CD4-positive, alpha-beta T cell (primary cell): Measurements from ENCODE around the gene C6orf58. TPM values are rescaled to one million over a fixed set of nuclear protein-coding genes. Genes with fewer than 3 reads are reported as not detected.

ENCODE experiments used
- ATAC-seq: fragments of 200-7000 bp; cut with Tn5 transposase; one replicate; pipeline ENCODE4 v1.10.0; 2022; ENCODE audit warnings: mild to moderate bottlenecking; ENCODE audit not compliant: poor library complexity
- CTCF ChIA-PET: fragments of 350-600 bp; sonication (Branson Sonifier 250); formaldehyde crosslinking; loops from one replicate; lab custom pipeline; 2021; ENCODE audit warnings: antibody characterized with exemption, inconsistent platforms; lab: Charles Lee
- POLR2A ChIA-PET: fragments of 350-600 bp; sonication (Branson Sonifier 250); formaldehyde crosslinking; loops from one replicate; lab custom pipeline; 2021; ENCODE audit warnings: antibody characterized with exemption, inconsistent platforms; lab: Charles Lee
- DNase-seq, 14 experiments: peaks; one replicate each; pipeline ENCODE4 v3.0.0-alpha.2; 2013 to 2020; ENCODE audit warnings: mixed read lengths in 2 of 14
- H3K27ac ChIP-seq, 2 donors: one replicate each; pipeline versions ENCODE4 v1.5.1 to v1.7.0; 2013; ENCODE audit warnings: low read length in 2 of 2, low read depth in 1 of 2, mild to moderate bottlenecking in 1 of 2
- H3K27me3 ChIP-seq, 2 experiments: 1 replicate in 1 of 2; 2 replicates in 1 of 2; pipeline versions ENCODE4 v1.6.1 to v1.7.0; 2013; ENCODE audit warnings: low read length in 2 of 2, control low read depth in 1 of 2, mild to moderate bottlenecking in 1 of 2, moderate library complexity in 1 of 2; ENCODE audit not compliant: insufficient read depth in 2 of 2, control insufficient read depth in 1 of 2
- H3K36me3 ChIP-seq: one replicate; pipeline ENCODE4 v1.6.1; 2013; ENCODE audit warnings: low read length, control low read depth; ENCODE audit not compliant: insufficient read depth
- H3K4me1 ChIP-seq: one replicate; pipeline ENCODE4 v1.6.1; 2013; ENCODE audit warnings: low read length, control low read depth; ENCODE audit not compliant: insufficient read depth
- H3K4me3 ChIP-seq: one replicate; pipeline ENCODE4 v1.5.1; 2013; ENCODE audit warnings: mild to moderate bottlenecking, low read length, moderate library complexity
- H3K9me3 ChIP-seq, 2 experiments: 1 replicate in 1 of 2; 2 replicates in 1 of 2; pipeline versions ENCODE4 v1.6.1 to v1.7.0; 2013; ENCODE audit warnings: low read length in 2 of 2, mild to moderate bottlenecking in 2 of 2, control low read depth in 1 of 2, moderate library complexity in 1 of 2; ENCODE audit not compliant: control insufficient read depth in 1 of 2, insufficient read depth in 1 of 2
- H3K27ac Mint-ChIP-seq: one replicate; pipeline ENCODE4 v1.8.0; 2020; ENCODE audit warnings: mixed read lengths
- H3K27me3 Mint-ChIP-seq: one replicate; pipeline ENCODE4 v1.8.0; 2021; ENCODE audit warnings: mixed read lengths
- H3K36me3 Mint-ChIP-seq: one replicate; pipeline ENCODE4 v1.8.0; 2021; ENCODE audit warnings: low read depth, mixed read lengths
- H3K4me1 Mint-ChIP-seq: one replicate; pipeline ENCODE4 v1.8.0; 2021; ENCODE audit warnings: low read depth, mixed read lengths
- H3K4me3 Mint-ChIP-seq: one replicate; pipeline ENCODE4 v1.8.0; 2020; ENCODE audit warnings: mild to moderate bottlenecking, mixed read lengths
- H3K9me3 Mint-ChIP-seq: one replicate; pipeline ENCODE4 v1.8.0; 2020; ENCODE audit warnings: mixed read lengths
- intact Hi-C, 2 experiments: fragments of 100-400 bp; cut with DNase I in 1 of 2; cut with micrococcal nuclease in 1 of 2; formaldehyde crosslinking; loops; one replicate each; pipeline versions ENCODE4 v1.15.1 to v1.9.0; 2023 to 2025; cut with DNase I, micrococcal nuclease
- total RNA-seq, 174 experiments: library from RNA in 2 of 174; stranded (reverse) in 2 of 174; gene quantifications; one replicate each; pipeline ENCODE4 v1.2.3 and lab custom pipeline; 2021 to 2026
- TF ChIP-seq, protein P1 (sequence below): fragments of 200-600 bp; IDR thresholded peaks from one replicate; pipeline ENCODE4 v1.8.0; 2022; ENCODE audit warnings: antibody characterized with exemption, mild to moderate bottlenecking

The C6orf58 gene
- total RNA-seq, 2 experiments from 2014 or later, result not detected

DNA sequence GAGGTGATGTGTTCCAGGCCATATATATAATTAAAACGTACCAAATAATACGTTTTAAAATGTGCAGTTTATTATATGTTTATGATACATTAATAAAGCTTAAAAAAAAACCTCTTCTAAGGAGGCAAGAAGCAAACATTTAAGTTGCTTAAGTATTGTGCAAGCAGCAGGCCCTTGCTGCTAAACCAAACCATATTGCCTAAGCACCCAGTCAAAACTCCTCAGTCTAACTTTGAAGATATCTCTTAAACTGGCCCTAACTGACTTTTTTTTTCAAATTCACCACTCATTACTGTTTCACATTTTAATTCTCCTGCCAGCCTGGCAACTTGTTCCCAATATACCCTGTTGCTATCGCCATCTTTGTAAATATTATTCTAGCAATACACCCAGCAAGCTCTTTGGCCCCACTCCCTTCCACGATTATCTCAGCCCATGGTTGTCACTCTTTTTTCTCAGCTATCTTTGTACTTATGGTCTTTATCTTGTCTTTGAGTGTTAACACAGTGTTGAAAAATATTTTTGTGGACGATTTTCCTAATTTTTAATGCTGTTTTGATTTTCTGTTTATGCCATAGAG, 60.9 kb downstream of the C6orf58 start:
- no peak overlapping the region for H3K27ac Mint-ChIP-seq
- CTCF ChIA-PET, result no interaction called here
- no peaks in the 10 kb centered on the region for H3K4me1 ChIP-seq

More for the DNA sequence above, 60.9 kb downstream of the C6orf58 start:
- H3K9me3 Mint-ChIP-seq, result peaks cover 2% of the 10 kb centered on the region
- H3K27me3 Mint-ChIP-seq, result peaks cover 5% of the 10 kb centered on the region
- Histone ChIP-seq H3K27ac (no peak overlapping the region), H3K36me3 (no peaks in the 10 kb centered on the region), H3K9me3 (no peaks in the 10 kb centered on the region), H3K27me3 (no peaks in the 10 kb centered on the region), H3K4me3 (no peak overlapping the region)
- ATAC-seq (no peak), DNase-seq (no peak)
- POLR2A ChIA-PET, result no interaction called here
- H3K4me3 Mint-ChIP-seq, result no peak overlapping the region
- intact Hi-C loops, result no loop called here
- TF ChIP-seq, protein P1, sequence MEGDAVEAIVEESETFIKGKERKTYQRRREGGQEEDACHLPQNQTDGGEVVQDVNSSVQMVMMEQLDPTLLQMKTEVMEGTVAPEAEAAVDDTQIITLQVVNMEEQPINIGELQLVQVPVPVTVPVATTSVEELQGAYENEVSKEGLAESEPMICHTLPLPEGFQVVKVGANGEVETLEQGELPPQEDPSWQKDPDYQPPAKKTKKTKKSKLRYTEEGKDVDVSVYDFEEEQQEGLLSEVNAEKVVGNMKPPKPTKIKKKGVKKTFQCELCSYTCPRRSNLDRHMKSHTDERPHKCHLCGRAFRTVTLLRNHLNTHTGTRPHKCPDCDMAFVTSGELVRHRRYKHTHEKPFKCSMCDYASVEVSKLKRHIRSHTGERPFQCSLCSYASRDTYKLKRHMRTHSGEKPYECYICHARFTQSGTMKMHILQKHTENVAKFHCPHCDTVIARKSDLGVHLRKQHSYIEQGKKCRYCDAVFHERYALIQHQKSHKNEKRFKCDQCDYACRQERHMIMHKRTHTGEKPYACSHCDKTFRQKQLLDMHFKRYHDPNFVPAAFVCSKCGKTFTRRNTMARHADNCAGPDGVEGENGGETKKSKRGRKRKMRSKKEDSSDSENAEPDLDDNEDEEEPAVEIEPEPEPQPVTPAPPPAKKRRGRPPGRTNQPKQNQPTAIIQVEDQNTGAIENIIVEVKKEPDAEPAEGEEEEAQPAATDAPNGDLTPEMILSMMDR, result no peak
- H3K4me1 Mint-ChIP-seq, result no peaks in the 10 kb centered on the region
- H3K36me3 Mint-ChIP-seq, result peaks cover 7% of the 10 kb centered on the region

Other genes starting within 250 kb of the C6orf58 start
- gene ECHDC1, start 233.6 kb upstream of the C6orf58 start, total RNA-seq, result 1 to 10 TPM; 6.5 to 7.4 TPM
- gene KIAA0408, start 117.8 kb upstream of the C6orf58 start, total RNA-seq, result 1 to 10 TPM; 1.0 to 1.3 TPM